Left ventricle myocardium inferior (tissue), 1 donor: Measurements from ENCODE around the gene ATXN10. TPM values are rescaled to one million over a fixed set of nuclear protein-coding genes. Genes with fewer than 3 reads are reported as not detected.

Experiments used
- DNase-seq: peaks from one replicate; pipeline ENCODE4 v3.0.0-alpha.2; 2020
- H3K27ac ChIP-seq: fragments of 200-600 bp; replicated peaks from 2 replicates; pipeline ENCODE4 v1.8.0; 2021
- H3K27me3 ChIP-seq: fragments of 200-600 bp; 2 replicates; pipeline ENCODE4 v1.8.0; 2021; ENCODE audit warnings: low read depth
- H3K36me3 ChIP-seq: fragments of 200-600 bp; 2 replicates; pipeline ENCODE4 v1.8.0; 2021
- H3K4me1 ChIP-seq: fragments of 200-600 bp; 2 replicates; pipeline ENCODE4 v1.8.0; 2021
- H3K4me3 ChIP-seq: fragments of 200-600 bp; 2 replicates; pipeline ENCODE4 v1.8.0; 2021; ENCODE audit warnings: mild to moderate bottlenecking, moderate library complexity
- H3K9me3 ChIP-seq: fragments of 200-600 bp; replicated peaks from 2 replicates; pipeline ENCODE4 v1.8.0; 2021
- CTCF ChIP-seq: fragments of 200-600 bp; IDR thresholded peaks from 2 replicates; pipeline ENCODE4 v1.8.0; 2021; ENCODE audit warnings: antibody characterized with exemption, mild to moderate bottlenecking, borderline replicate concordance
- intact Hi-C: fragments of 100-400 bp; cut with micrococcal nuclease; formaldehyde crosslinking; loops from one replicate; pipeline ENCODE4 v1.11.0; 2022
- total RNA-seq: library from RNA; stranded (reverse); fragmentation: NEBNext Ultra II Directional; extraction: Animal tissue kit (Norgen Biotek cat#: 25700); gene quantifications from one replicate; pipeline ENCODE4 v1.2.1, GENCODE V29; 2021
- donor health status: DM: no; HTN: yes; CAD: no; lungs with severe emphysema.

Gene ATXN10
- total RNA-seq, 1 donor from 2014 or later: 148 TPM

DNA sequence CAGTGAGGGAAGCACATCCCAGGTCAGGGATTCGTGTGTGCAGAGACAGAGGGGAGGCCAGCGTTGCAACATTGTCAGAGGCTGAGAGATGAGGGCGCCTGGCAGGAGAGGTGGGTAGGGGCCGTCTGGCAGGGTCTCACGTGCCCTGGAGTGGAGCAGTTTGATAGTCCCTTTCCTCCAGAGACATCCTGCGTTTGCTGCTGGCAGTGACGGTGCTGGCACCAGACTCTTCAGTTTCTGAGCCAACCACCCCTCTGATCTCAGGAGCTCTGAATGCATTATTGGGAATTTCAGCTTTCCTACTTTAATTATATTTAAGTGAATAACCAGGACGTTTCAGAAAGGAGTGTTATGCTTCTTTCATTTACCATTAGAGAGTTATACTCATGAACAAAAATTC is 168.8 kb downstream of the ATXN10 start:
- H3K27ac ChIP-seq: no peak overlapping the region

DNA sequence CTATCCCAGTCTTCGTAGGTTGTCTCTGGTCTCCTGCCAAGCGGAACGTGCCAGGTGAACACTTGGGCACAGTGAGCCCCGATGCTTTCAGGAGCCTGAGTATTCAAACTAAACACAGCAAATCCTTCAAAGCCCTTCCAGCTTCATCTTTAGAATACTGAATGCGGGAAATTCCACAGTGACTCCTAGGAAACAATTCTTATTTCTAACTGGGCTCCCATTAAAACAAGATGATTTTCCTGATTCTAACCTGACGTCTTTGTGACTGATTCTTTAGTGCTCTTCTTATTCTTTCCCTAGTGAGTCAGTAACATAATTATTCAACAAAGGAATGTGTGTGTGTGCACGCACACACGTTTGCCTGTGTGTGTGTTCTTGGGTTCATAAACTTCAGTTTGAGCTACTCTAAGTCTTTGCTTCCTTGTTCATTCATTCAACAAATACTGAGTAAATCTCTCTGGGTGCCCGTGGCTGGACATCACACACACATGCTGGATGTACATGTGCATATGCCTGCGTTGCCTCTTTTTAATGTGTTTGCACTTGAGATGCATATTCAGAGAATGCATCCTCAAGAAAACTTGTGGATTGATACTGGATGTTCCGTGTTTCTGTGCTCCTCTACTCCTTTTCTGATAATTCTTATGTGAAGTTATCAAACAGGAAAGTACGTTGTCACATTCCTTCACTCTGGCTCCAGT is 170.8 kb downstream of the ATXN10 start:
- Histone ChIP-seq H3K27ac (no peak overlapping the region), H3K9me3 (no peaks in the 10 kb centered on the region), H3K4me1 (peaks cover 14% of the 10 kb centered on the region), H3K36me3 (peaks cover 30% of the 10 kb centered on the region), H3K4me3 (no peak overlapping the region), H3K27me3 (no peaks in the 10 kb centered on the region)
- DNase-seq: no peak
- intact Hi-C loops: no loop called here
- no peak for TF ChIP-seq CTCF

More for the DNA sequence above, 168.8 kb downstream of the ATXN10 start:
- H3K4me3 ChIP-seq: no peak overlapping the region
- no peaks in the 10 kb centered on the region for H3K27me3 ChIP-seq
- TF ChIP-seq CTCF: no peak
- peaks cover 14% of the 10 kb centered on the region for H3K4me1 ChIP-seq
- H3K9me3 ChIP-seq: no peaks in the 10 kb centered on the region
- intact Hi-C loops: no loop called here
- peaks cover 29% of the 10 kb centered on the region for H3K36me3 ChIP-seq
- DNase-seq: no peak

DNA sequence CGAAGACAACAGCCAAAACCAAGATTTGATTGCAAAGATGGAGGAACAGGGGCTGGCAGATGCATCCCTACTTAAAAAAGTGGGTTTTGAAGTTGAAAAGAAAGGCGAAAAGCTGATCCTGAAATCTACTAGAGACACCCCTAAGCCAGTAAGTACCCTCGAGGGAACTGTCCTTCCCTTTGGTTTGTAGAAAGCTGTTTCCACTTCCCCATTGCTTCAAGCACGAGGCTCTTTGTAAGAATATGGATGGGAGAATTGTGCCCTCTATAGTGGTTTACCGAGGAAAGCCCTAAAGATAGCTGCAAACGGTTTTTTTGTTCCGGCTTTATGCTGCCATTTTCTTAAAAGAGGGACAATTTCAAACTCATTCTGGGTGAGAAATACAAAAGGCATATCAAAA is 171.4 kb downstream of the ATXN10 start:
- peaks cover 8% of the 10 kb centered on the region for H3K4me1 ChIP-seq
- no peaks in the 10 kb centered on the region for H3K27me3 ChIP-seq
- peaks cover 30% of the 10 kb centered on the region for H3K36me3 ChIP-seq
- H3K9me3 ChIP-seq: no peaks in the 10 kb centered on the region
- no peak for DNase-seq
- H3K4me3 ChIP-seq: no peak overlapping the region
- intact Hi-C loops: no loop called here
- H3K27ac ChIP-seq: no peak overlapping the region
- no peak for TF ChIP-seq CTCF

- Histone ChIP-seq H3K9me3 (no peaks in the 10 kb centered on the region), H3K4me3 (no peak overlapping the region), H3K4me1 (no peaks in the 10 kb centered on the region), H3K27ac (no peak overlapping the region), H3K27me3 (no peaks in the 10 kb centered on the region), H3K36me3 (peaks cover 30% of the 10 kb centered on the region)
- TF ChIP-seq CTCF: no peak
- intact Hi-C loops: no loop called here
- DNase-seq: no peak
Measured at GRCh38 chr22:45843986-45844385, 172.4 kb downstream of the ATXN10 start.

DNA sequence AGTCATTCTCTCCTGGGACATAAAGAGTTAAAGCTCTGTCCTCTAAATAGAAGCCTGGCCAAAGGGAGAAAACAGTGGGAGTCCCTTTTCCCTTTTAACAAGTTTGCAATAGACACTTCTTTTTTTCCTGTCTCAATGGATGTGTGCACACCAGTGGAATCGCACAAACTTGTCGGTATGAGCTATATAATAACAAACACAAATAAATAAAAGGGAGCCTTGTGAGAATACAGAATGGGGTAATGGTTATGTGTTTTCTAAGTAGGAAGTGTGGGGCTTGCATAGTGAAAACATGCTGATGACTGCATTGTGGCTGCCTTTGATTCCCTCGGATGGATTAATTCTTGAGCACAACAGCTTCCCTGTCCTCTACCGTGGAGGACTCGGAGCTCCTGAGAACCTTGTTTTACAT is 173.4 kb downstream of the ATXN10 start:
- no peak for DNase-seq
- no peak for TF ChIP-seq CTCF
- H3K27me3 ChIP-seq: no peaks in the 10 kb centered on the region
- intact Hi-C loops: no loop called here
- no peak overlapping the region for H3K27ac ChIP-seq
- no peaks in the 10 kb centered on the region for H3K9me3 ChIP-seq
- no peak overlapping the region for H3K4me3 ChIP-seq
- H3K36me3 ChIP-seq: peaks cover 30% of the 10 kb centered on the region
- no peaks in the 10 kb centered on the region for H3K4me1 ChIP-seq
